Ectodermal cell (in vitro differentiated cells): Measurements from ENCODE around the gene GNG7.
"Not testable (repeated sequence)": the region's sequence is repeated elsewhere in the genome, so short reads cannot be mapped to it uniquely, and the experiment has no call there.

Experiments used
- H3K27ac ChIP-seq: 2 replicates; pipeline ENCODE4 v1.7.0; 2013; ENCODE audit warnings: mild to moderate bottlenecking, low read depth, low read length; ENCODE audit not compliant: insufficient read depth, poor library complexity, severe bottlenecking
- H3K27me3 ChIP-seq: 2 replicates; pipeline ENCODE4 v1.7.0; 2013; ENCODE audit warnings: mild to moderate bottlenecking, low read length; ENCODE audit not compliant: insufficient read depth, control insufficient read depth, poor library complexity, severe bottlenecking
- H3K36me3 ChIP-seq: one replicate; pipeline ENCODE4 v1.7.0; 2013; ENCODE audit warnings: low read length; ENCODE audit not compliant: control insufficient read depth, insufficient read depth
- H3K4me1 ChIP-seq: one replicate; pipeline ENCODE4 v1.7.0; 2013; ENCODE audit warnings: low read length; ENCODE audit not compliant: control insufficient read depth, insufficient read depth
- H3K4me3 ChIP-seq: 2 replicates; pipeline ENCODE4 v1.7.0; 2013; ENCODE audit warnings: low read depth, low read length, control low read depth; ENCODE audit not compliant: insufficient read depth
- H3K9me3 ChIP-seq: 2 replicates; pipeline ENCODE4 v1.7.0; 2013; ENCODE audit warnings: mild to moderate bottlenecking, low read length, moderate library complexity; ENCODE audit not compliant: control insufficient read depth
- WGBS, 2 experiments: methylation state at CpG; one replicate each; pipeline ENCODE4 v1.1.7; 2013; ENCODE audit warnings: missing lambda C conversion rate in 2 of 2; 5-methylcytosine and 5-hydroxymethylcytosine counted together

GNG7 gene

GRCh38 chr19:2694196-2694595 is 8.3 kb downstream of the GNG7 start:
- Histone ChIP-seq H3K36me3 (no peaks in the 10 kb centered on the region), H3K27ac (no peak overlapping the region), H3K4me1 (no peaks in the 10 kb centered on the region), H3K9me3 (no peaks in the 10 kb centered on the region), H3K27me3 (no peaks in the 10 kb centered on the region), H3K4me3 (no peak overlapping the region)
- WGBS, 2 experiments, result 73 to 81% methylated on average over 5 of the region's 5 CpGs

DNA sequence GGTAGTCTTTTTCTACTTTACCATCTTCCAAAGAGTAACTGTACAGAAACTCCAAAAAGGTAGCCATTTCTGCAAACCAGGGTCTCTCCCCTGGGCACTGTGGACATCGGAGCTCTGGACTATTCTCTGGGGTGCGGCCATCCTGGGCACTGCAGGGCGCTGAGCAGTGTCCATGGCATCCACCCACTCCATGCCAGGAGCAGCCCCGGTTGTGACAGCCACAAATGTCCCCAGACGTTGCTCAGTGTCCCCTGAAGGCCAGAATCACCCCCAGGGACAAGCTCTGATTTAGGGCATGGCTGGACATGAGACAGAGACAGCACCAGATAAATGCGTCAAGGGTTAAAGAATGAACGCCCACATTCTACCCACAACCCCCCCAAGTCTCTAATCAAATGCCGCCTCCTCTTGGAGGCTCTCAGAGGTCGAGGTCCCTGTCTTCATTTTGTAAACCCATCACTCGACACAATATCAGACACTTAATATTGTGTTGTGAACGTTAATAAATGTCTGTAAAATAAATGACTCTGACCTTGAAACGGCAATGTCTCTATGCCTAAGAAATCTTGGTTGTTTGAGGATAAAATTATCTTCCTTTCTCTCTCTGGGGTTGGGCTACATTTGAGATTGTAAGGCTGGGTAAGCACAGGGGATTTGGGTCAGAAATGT is 8.9 kb downstream of the GNG7 start:
- no peaks in the 10 kb centered on the region for H3K9me3 ChIP-seq
- no peaks in the 10 kb centered on the region for H3K36me3 ChIP-seq
- no peaks in the 10 kb centered on the region for H3K27me3 ChIP-seq
- no peaks in the 10 kb centered on the region for H3K4me1 ChIP-seq
- WGBS, 2 experiments, result 84 to 86% methylated on average over 11 of the region's 12 CpGs
- H3K4me3 ChIP-seq, result no peak overlapping the region
- H3K27ac ChIP-seq, result no peak overlapping the region

GRCh38 chr19:2691951-2692350 is 10.5 kb downstream of the GNG7 start:
- H3K9me3 ChIP-seq, result no peaks in the 10 kb centered on the region
- no peak overlapping the region for H3K27ac ChIP-seq
- H3K4me3 ChIP-seq, result no peak overlapping the region
- no peaks in the 10 kb centered on the region for H3K27me3 ChIP-seq
- H3K4me1 ChIP-seq, result no peaks in the 10 kb centered on the region
- WGBS, 2 experiments, result 91 to 92% methylated on average over 9 of the region's 9 CpGs
- H3K36me3 ChIP-seq, result no peaks in the 10 kb centered on the region

GRCh38 chr19:2690856-2691255 is 11.6 kb downstream of the GNG7 start:
- no peak overlapping the region for H3K27ac ChIP-seq
- 88 to 92% methylated on average over 9 to 11 of the region's 11 CpGs for WGBS, 2 experiments

DNA sequence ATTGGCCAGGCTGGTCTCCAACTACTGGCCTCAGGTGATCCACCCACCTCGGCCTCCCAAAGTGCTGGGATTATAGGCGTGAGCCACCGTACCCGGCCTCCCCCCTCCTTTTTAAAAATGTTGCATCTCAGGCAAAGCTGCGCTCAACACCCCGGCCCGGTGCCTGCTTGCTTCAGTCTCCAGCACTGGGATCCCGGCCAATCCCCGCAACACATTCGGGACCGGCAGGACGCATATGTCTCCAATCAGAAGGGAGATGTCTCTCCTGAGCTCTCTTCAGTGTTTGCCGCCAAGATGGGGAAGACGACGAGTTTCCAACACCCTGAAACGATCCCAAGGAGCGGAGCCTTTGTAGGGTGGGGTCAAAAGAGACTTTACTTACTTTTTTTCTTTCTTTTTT is 16.1 kb downstream of the GNG7 start:
- Histone ChIP-seq H3K4me1 (no peaks in the 10 kb centered on the region), H3K4me3 (no peak overlapping the region), H3K36me3 (no peaks in the 10 kb centered on the region), H3K27ac (no peak overlapping the region), H3K27me3 (no peaks in the 10 kb centered on the region), H3K9me3 (no peaks in the 10 kb centered on the region)
- WGBS, 2 experiments, result 90 to 94% methylated on average over 17 of the region's 17 CpGs

More at GRCh38 chr19:2690856-2691255, 11.6 kb downstream of the GNG7 start:
- Histone ChIP-seq H3K9me3 (no peaks in the 10 kb centered on the region), H3K4me1 (no peaks in the 10 kb centered on the region), H3K36me3 (no peaks in the 10 kb centered on the region), H3K27me3 (no peaks in the 10 kb centered on the region), H3K4me3 (no peak overlapping the region)

DNA sequence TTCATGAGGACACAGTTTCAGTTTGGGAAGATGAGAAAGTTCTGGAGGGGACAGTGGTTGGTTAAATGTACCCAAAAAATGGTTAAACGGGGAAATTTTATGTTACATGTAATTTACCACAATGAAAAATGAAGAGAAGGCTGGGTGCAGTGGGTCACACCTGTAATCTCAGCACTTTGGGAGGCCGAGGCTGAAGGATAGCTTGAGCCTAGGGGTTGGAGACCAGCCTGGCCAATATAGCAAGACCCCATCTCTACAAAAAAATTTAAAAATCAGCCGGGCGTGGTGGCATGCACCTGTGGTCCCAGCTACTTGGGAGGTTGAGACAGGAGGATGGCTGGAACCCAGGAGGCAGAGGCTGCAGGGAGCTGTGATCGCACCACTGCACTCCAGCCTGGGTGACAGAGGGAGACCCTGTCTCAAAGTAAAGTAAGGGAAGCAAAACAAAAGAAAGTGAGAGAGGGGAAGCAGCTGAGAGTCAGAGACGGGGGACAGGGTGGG is 17.2 kb downstream of the GNG7 start:
- no peaks in the 10 kb centered on the region for H3K27me3 ChIP-seq
- WGBS, 2 experiments, result 91 to 92% methylated on average over 6 of the region's 6 CpGs
- H3K36me3 ChIP-seq, result no peaks in the 10 kb centered on the region
- no peak overlapping the region for H3K4me3 ChIP-seq
- H3K9me3 ChIP-seq, result no peaks in the 10 kb centered on the region
- no peaks in the 10 kb centered on the region for H3K4me1 ChIP-seq
- peak overlapping the region; percentile 26 for H3K27ac ChIP-seq

DNA sequence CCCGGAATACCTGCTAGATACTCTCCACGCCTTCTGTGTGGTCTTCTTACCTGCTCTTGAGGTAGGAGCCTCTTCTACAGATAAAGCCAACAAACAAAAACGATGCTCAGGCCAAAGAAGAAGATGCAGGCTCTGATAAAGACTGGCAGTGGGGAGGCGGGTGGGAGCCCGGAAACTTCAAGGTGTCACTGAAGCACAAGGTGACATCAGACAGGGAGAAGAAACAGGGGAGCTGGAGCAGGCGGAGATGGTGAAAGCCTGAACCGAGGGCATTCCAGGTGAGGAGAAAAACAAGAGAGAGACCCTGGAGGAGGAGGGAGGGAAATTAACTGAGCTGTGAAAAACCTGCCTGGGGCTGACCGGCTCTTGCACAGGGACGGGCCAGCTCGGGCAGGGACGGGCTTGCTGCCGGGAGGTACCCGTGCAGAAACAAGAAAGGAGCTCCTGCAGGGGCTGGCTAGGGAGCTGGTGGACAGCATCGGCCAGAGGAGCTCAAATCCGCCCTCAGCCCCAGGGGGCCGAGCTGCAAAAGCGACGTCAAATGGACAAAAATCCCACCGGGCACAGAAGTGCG is 19.0 kb downstream of the GNG7 start:
- Histone ChIP-seq H3K9me3 (no peaks in the 10 kb centered on the region), H3K27me3 (no peaks in the 10 kb centered on the region), H3K27ac (no peak overlapping the region), H3K4me3 (no peak overlapping the region), H3K36me3 (no peaks in the 10 kb centered on the region), H3K4me1 (no peaks in the 10 kb centered on the region)
- 85 to 86% methylated on average over 20 of the region's 20 CpGs for WGBS, 2 experiments

DNA sequence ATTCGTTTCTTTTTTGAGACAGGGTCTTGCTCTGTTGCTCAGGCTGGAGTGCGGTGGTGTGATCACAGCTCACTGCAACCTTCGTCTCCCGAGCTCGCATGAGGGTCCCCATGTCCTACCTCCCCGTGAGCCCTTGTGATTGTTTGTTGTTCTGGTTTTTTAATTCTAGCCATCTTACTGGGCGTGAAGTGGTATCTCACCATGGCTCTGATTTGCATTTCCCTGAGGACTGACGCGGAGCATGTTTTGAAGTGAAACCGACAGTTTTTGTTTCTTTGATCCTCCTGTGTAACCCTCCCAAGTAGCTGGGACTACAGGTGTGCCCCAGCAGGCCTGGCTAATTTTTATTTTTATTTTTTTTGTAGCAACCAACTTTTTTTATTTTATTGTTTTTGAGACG is 21.7 kb downstream of the GNG7 start:
- H3K4me3 ChIP-seq, result no peak overlapping the region
- no peaks in the 10 kb centered on the region for H3K36me3 ChIP-seq
- no peaks in the 10 kb centered on the region for H3K4me1 ChIP-seq
- H3K27me3 ChIP-seq, result peaks cover 3% of the 10 kb centered on the region
- WGBS, 2 experiments, result 91 to 94% methylated on average over 10 to 11 of the region's 11 CpGs
- no peak overlapping the region for H3K27ac ChIP-seq
- no peaks in the 10 kb centered on the region for H3K9me3 ChIP-seq

- Histone ChIP-seq H3K36me3 (no peaks in the 10 kb centered on the region), H3K27ac (no peak overlapping the region), H3K4me3 (no peak overlapping the region), H3K9me3 (no peaks in the 10 kb centered on the region), H3K27me3 (peaks cover 12% of the 10 kb centered on the region), H3K4me1 (no peaks in the 10 kb centered on the region)
- WGBS, 2 experiments, result 92% methylated on average over 2 of the region's 2 CpGs
These were observed 23.1 kb downstream of the GNG7 start for GRCh38 chr19:2679439-2679838.

- not testable (repeated sequence) for H3K27ac ChIP-seq, H3K4me1 ChIP-seq, H3K36me3 ChIP-seq, H3K4me3 ChIP-seq, H3K9me3 ChIP-seq
- WGBS, 2 experiments, result 89 to 93% methylated on average over 5 of the region's 5 CpGs
- peaks cover 12% of the 10 kb centered on the region for H3K27me3 ChIP-seq
These were observed 23.5 kb downstream of the GNG7 start for GRCh38 chr19:2678948-2679347.
